GM10266 (cell line): Measurements from ENCODE around the gene NCDN.

Experiments
- DNase-seq: peaks from one replicate; pipeline ENCODE4 v3.0.0; 2012; ENCODE audit errors: extremely low spot score
- CTCF ChIP-seq: IDR thresholded peaks from 2 replicates; pipeline ENCODE4 v1.5.1; 2012; ENCODE audit warnings: mild to moderate bottlenecking, low read depth; ENCODE audit not compliant: control insufficient read depth, insufficient read depth; ENCODE audit errors: missing control alignments

The NCDN gene

DNA sequence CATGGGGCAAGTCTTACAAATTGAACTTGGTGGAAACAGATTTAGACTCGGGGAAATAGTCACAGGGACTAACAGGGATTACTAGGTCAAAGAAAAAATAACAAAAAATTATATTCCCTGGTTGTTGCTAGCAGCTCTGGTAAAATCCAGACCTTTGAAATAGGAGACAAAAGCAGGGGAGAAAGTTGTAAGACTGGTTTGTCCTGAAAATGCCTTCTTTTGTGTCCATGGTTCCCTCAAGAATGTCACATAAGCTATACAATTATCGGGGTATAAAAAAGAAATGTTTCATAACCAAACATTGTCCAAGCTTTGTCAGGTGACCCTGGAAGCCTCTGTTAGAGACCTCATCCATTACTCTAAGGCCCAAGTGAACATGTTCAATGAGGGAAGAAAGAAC, 33.5 kb upstream of the NCDN start:
- DNase-seq, result no peak
- TF ChIP-seq CTCF, result no peak

- DNase-seq, result no peak
- no peak for TF ChIP-seq CTCF
Observed at GRCh38 chr1:35530168-35530567, 27.4 kb upstream of the NCDN start.

GRCh38 chr1:35530946-35531345, 26.7 kb upstream of the NCDN start:
- TF ChIP-seq CTCF, result no peak
- DNase-seq, result no peak

- TF ChIP-seq CTCF, result no peak
- no peak for DNase-seq
Observed at GRCh38 chr1:35531368-35531767, 26.2 kb upstream of the NCDN start.

DNA sequence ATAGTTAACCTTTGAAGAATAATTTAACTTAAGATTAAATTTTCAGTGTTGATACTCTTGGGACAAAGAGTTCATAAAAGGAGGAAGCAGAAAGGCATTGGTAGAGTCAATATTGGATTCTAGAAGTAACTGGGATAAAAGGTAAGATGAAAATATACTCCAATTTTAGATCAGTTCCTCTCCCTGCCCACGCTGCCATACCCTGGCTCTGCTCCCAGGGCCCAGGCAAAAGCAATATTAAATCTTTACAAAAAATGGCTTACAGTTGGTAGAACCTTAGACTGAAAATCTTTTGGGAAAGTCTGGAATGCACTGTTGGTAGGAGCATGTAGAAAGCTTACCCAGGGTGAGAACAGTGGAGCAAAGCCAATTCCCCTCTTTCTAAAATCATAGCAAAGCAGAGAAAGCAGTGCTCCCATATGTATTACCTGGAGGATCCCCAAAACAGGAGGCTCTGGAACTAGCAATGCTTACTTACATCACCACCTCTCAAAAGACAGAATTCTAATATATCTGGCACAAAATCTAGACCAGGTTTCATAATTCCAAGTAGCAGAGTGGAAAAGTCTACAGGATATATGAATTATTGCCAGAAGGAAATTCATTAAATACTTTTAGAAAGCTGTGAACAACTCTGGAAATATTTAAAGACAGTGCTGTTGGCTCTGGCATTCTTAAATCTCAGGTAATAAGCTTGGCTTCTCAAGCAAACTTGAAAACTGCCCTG, 24.9 kb upstream of the NCDN start:
- TF ChIP-seq CTCF, result no peak
- no peak for DNase-seq

- DNase-seq, result no peak
- no peak for TF ChIP-seq CTCF
Observed at GRCh38 chr1:35533586-35533985, 24.0 kb upstream of the NCDN start.

- no peak for TF ChIP-seq CTCF
- no peak for DNase-seq
Observed at GRCh38 chr1:35535243-35535642, 22.4 kb upstream of the NCDN start.
